Measurements from ENCODE around the gene SLC39A9.
"Not testable (repeated sequence)": the region's sequence is repeated elsewhere in the genome, so short reads cannot be mapped to it uniquely, and the experiment has no call there.

The SLC39A9 gene

DNA sequence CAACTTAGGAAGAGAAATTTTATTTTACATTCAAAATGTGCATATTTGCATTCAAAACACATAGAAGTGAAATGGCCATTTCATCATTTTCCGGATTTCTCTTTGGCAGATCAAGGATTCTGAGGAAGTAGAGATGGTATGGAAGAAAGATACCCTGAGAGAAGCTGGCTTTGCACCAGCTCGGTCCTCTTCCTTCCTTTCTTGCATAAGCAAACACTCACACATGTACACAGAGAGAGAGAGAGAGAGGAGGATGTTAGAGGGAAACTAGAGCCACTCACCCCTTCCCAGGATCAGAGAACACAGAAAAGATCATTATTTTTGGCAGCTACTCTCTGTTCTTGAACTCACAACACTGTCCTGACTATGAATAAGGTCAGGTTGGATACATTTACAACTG is 70.5 kb downstream of the SLC39A9 start:
- Histone ChIP-seq H3K4me1 (peaks cover 0 to 12% (median 9%) of the 10 kb centered on the region in 10 experiments; a peak in 10 of 20 replicates), H3K4me2 (peak overlapping the region in 8 of 11 experiments; percentile 2 to 31 (median 14); a peak in 4 of 22 replicates), H3K36me3 (peaks cover 0 to 7% (median 4%) of the 10 kb centered on the region in 11 experiments; a peak in 3 of 22 replicates), H3K9ac (no peak overlapping the region), H3K9me3 (replicated peaks in 1 of 11) (no peaks in the 10 kb centered on the region), H4K20me1 (no peaks in the 10 kb centered on the region), H3K27me3 (no peaks in the 10 kb centered on the region), H3K27ac (no peak overlapping the region), H3K4me3 (no peak overlapping the region)
- no peak for TF ChIP-seq Cebpa-rat (IDR thresholded peaks at IDR 0.05)

DNA sequence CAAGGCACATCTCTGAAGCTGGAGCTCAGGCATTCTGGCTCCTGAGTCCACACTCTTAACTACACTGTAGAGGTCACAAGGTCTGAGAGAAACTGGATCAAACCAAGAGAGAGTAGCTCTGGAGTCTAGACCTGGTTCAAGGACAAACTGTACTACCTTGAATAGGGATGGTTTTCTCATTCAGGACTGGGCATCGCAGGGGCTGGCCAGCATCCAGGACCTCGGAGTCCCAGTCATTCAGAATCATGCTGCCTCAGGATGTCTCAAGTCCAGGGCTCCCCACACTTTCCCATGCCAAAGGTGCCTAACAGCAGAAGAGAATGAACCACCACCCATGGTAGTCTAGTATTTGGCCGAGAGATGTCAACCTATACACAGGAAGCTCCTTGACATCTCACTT is 72.9 kb downstream of the SLC39A9 start:
- Histone ChIP-seq H3K9ac (no peak overlapping the region), H3K4me2 (no peak overlapping the region), H3K4me3 (no peak overlapping the region), H4K20me1 (no peaks in the 10 kb centered on the region), H3K9me3 (replicated peaks in 1 of 11) (no peaks in the 10 kb centered on the region), H3K27ac (no peak overlapping the region), H3K36me3 (no peaks in the 10 kb centered on the region), H3K4me1 (peaks cover 10 to 20% (median 13%) of the 10 kb centered on the region in 10 experiments), H3K27me3 (no peaks in the 10 kb centered on the region)
- TF ChIP-seq Cebpa-rat (IDR thresholded peaks at IDR 0.05), result no peak

DNA sequence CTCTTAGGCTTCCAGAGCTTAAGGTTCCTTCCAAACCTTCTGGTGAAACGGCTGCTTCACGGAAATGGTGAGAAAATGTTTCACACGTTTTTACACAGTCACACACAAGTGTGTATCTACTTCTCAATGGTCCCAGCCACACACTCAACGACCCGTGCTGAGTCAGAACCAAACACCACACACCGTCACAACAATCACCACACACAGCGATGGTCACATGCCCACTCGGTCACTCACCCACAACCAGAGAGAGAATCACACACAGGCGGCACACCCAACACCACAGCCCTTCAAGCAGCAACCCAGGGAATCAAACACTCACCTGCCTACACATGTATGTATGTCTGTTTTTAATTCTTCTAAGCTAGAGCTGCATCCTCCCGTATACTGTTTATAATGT is 73.4 kb downstream of the SLC39A9 start:
- Histone ChIP-seq H3K27ac (no peak overlapping the region), H3K4me2 (no peak overlapping the region), H3K9ac (no peak overlapping the region), H4K20me1 (no peaks in the 10 kb centered on the region), H3K27me3 (no peaks in the 10 kb centered on the region), H3K36me3 (no peaks in the 10 kb centered on the region), H3K9me3 (replicated peaks in 1 of 11) (no peaks in the 10 kb centered on the region), H3K4me1 (peaks cover 10 to 20% (median 13%) of the 10 kb centered on the region in 10 experiments), H3K4me3 (no peak overlapping the region)
- no peak for TF ChIP-seq Cebpa-rat (IDR thresholded peaks at IDR 0.05)

DNA sequence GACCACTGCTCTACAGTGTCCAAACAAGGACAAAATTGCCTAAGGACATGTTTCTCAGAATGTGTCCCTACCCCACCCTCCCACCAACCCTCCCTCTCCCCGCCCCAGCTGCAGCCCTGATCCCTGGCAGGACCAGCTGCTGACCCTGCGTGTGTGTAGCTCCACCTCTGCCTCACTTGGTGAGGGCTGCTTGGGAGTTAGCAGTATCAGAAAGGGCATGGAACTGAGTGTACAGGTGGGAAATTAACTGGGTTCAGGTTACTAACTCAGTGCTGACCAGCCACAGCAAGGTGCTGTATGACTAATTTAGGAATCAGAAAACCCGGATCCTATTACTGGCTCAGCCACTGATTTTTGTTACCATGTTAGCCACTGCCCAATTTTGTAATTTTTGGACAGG is 74.8 kb downstream of the SLC39A9 start:
- Histone ChIP-seq H3K4me1 (peaks cover 10 to 20% (median 13%) of the 10 kb centered on the region in 10 experiments), H3K36me3 (no peaks in the 10 kb centered on the region), H4K20me1 (no peaks in the 10 kb centered on the region), H3K9ac (no peak overlapping the region), H3K4me2 (no peak overlapping the region), H3K27me3 (no peaks in the 10 kb centered on the region), H3K4me3 (no peak overlapping the region), H3K27ac (no peak overlapping the region), H3K9me3 (replicated peaks in 1 of 11) (no peaks in the 10 kb centered on the region)
- TF ChIP-seq Cebpa-rat (IDR thresholded peaks at IDR 0.05), result no peak

DNA sequence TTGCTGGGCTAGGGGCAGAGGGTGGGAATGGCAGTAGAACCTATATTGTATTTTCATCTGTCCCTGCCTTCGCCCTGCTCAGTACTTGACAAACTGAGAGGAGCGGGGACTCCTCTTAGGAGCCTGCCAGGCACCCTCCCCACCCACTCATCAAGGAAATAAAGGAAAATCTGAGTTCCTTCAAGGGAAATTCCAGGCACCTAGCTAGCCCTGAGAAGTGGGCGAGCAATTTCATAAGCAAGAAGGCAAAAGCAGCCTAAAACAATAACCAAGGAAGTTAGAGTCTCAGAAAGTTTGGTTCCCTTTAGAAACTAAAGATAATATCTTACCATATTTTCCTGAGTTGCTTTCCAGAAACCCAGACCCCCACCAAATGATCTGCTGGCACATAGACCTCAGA is 75.5 kb downstream of the SLC39A9 start:
- Histone ChIP-seq H3K4me1 (peaks cover 4 to 15% (median 11%) of the 10 kb centered on the region in 10 experiments), H4K20me1 (no peaks in the 10 kb centered on the region), H3K4me2 (no peak overlapping the region), H3K4me3 (no peak overlapping the region), H3K36me3 (no peaks in the 10 kb centered on the region), H3K27me3 (no peaks in the 10 kb centered on the region), H3K9ac (no peak overlapping the region), H3K9me3 (replicated peaks in 1 of 11) (no peaks in the 10 kb centered on the region), H3K27ac (no peak overlapping the region)
- no peak for TF ChIP-seq Cebpa-rat (IDR thresholded peaks at IDR 0.05)

DNA sequence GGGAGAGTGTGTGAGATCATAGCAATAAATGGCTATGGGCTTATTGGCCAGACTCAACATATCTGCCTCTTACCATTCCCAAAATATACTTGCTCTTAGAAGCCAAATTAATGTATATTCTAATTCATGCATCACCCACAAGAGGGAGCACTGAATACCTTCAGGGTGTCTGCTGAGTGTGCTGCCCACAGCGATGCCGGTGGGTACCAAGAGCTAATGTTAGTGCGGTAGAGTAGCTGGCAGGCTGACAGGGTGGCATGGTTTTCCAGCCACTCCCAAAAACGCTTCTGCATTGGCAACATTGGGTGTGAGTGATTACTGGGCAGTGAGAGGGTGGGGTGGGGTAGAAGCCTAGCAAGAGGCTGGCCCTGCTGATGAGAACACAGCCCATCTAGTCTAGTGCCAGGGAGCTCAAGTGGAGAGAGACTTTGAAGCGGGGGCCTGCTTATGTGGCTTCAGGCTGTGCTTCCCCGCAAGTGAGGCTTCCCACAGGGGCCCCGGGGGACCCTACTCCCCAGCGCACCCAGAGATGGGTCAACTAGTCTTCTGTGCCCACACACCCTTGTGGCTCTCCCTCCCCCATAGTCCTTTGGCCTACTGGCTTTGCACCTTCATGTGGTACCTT is 76.8 kb downstream of the SLC39A9 start:
- H3K27me3 ChIP-seq, result no peaks in the 10 kb centered on the region
- H3K9me3 ChIP-seq (replicated peaks in 1 of 11), result no peaks in the 10 kb centered on the region
- no peak overlapping the region for H3K9ac ChIP-seq
- no peak for TF ChIP-seq Cebpa-rat (IDR thresholded peaks at IDR 0.05)
- peaks cover 0 to 12% (median 9%) of the 10 kb centered on the region in 10 experiments; a peak in 11 of 20 replicates for H3K4me1 ChIP-seq
- no peaks in the 10 kb centered on the region for H3K36me3 ChIP-seq
- H4K20me1 ChIP-seq, result no peaks in the 10 kb centered on the region
- H3K4me2 ChIP-seq, result peak overlapping the region in 8 of 11 experiments; percentile 8 to 60 (median 40); a peak in 13 of 22 replicates
- H3K4me3 ChIP-seq, result no peak overlapping the region
- no peak overlapping the region for H3K27ac ChIP-seq

DNA sequence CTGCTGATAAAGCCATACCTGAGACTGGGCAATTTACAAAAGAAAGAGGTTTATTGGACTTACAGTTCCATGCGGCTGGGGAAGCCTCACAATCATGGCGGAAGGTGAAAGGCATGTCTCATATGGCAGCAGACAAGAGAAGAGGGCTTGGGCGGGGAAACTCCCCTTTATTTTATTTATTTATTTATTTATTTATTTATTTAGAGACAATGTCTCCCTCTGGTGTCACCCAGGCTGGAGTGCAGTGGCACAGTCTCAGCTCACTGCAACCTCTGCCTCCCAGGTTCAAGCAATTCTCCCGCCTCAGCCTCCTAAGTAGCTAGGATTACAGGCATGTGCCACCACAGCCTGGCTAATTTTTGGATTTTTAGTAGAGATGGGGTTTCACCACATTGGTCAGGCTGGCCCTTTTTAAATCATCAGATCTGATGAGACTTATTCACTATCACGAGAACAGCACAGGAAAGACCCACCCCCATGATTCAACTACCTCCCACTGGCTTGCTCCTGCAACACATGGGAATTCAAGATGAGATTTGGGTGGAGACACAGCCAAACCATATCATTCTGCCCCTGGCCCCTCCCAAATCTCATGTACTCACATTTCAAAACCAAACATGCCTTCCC is 78.4 kb downstream of the SLC39A9 start:
- H3K9me3 ChIP-seq (replicated peaks in 1 of 11); H3K27ac ChIP-seq; H3K4me2 ChIP-seq; H3K36me3 ChIP-seq; H4K20me1 ChIP-seq; H3K4me3 ChIP-seq; H3K9ac ChIP-seq; H3K27me3 ChIP-seq: not testable (repeated sequence)
- peaks cover 4 to 27% (median 22%) of the 10 kb centered on the region in 10 experiments for H3K4me1 ChIP-seq

DNA sequence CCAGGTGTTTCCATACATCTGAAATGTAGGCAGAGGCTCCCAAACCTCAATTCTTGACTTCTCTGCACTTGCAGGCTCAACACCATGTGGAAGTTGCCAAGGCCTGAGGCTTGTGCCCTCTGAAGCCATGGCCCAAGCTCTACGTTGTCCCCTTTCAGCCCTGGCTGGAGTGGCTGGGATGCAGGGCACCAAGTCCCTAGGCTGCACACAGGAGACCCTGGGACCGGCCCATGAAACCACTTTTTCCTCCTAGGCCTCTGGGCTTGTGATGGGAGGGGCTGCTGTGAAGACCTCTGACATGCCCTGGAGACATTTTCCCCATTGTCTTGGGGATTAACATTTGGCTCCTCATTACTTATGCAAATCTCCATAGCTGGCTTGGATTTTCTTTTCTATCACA is 79.6 kb downstream of the SLC39A9 start:
- Histone ChIP-seq H3K27me3 (peaks cover 7 to 11% (median 9%) of the 10 kb centered on the region in 11 experiments), H3K4me1 (peaks cover 11 to 38% (median 33%) of the 10 kb centered on the region in 10 experiments)
- not testable (repeated sequence) for H3K9ac ChIP-seq; H3K9me3 ChIP-seq (replicated peaks in 1 of 11); H3K4me3 ChIP-seq; H3K4me2 ChIP-seq; H3K27ac ChIP-seq; H4K20me1 ChIP-seq; H3K36me3 ChIP-seq

DNA sequence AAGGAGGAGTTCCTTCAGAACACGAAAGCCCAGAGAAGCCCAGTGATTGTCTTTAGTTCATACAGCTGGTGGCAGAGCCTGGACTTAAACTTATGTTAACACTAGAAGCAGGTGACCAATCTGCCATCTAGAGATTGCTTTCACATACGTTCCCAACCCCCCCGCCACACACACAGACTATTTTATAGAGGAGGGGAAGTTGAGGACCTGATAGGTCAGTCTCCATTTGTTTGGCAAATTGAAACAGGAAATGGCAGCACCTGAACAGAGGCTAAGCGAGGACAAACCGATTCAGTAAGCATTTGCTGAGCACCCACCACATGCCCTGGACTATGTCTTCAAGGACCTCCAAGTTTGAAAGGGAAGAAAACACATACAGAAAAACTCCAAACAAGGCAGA is 81.2 kb downstream of the SLC39A9 start:
- H3K4me1 ChIP-seq, result peaks cover 19 to 52% (median 46%) of the 10 kb centered on the region in 10 experiments
- H3K36me3 ChIP-seq, result no peaks in the 10 kb centered on the region
- peaks cover 23 to 28% (median 25%) of the 10 kb centered on the region in 11 experiments for H3K27me3 ChIP-seq
- peaks cover 0 to 20% (median 10%) of the 10 kb centered on the region in 11 experiments; a peak in 11 of 22 replicates for H4K20me1 ChIP-seq
- no peak overlapping the region for H3K27ac ChIP-seq
- no peak overlapping the region for H3K4me3 ChIP-seq
- H3K9me3 ChIP-seq (replicated peaks in 1 of 11), result no peaks in the 10 kb centered on the region
- no peak overlapping the region for H3K9ac ChIP-seq
- 0 out of 22 replicates have a peak overlapping the region, but pooled peaks of 1 of the 11 experiments have one; percentile 87 for H3K4me2 ChIP-seq
- no peak for TF ChIP-seq Cebpa-rat (IDR thresholded peaks at IDR 0.05)

DNA sequence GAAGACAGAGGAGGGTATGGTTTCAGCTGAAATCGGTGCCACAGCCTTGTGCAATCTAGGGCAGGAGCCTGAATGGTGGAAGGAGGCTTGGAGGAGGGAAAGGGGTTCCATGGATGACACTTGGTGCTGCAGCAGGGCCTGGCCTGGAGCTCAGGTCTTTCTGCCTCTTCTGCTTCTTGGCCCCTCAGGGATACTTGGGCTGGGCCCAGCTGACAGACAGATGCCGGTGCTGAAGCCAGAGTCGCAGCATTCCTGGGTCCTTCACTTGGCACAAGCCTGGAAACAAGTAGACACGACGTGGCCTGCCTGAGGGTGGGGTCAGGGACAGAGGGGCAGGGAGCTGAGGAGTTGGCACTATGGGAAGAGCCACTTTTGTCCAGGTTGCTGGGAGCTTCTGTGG is 81.6 kb downstream of the SLC39A9 start:
- no peaks in the 10 kb centered on the region for H3K9me3 ChIP-seq (replicated peaks in 1 of 11)
- H4K20me1 ChIP-seq, result peaks cover 0 to 20% (median 10%) of the 10 kb centered on the region in 11 experiments; a peak in 11 of 22 replicates
- H3K36me3 ChIP-seq, result no peaks in the 10 kb centered on the region
- H3K9ac ChIP-seq, result no peak overlapping the region
- TF ChIP-seq Cebpa-rat (IDR thresholded peaks at IDR 0.05), result no peak
- peaks cover 27 to 32% (median 29%) of the 10 kb centered on the region in 11 experiments for H3K27me3 ChIP-seq
- no peak overlapping the region for H3K27ac ChIP-seq
- H3K4me2 ChIP-seq, result peak overlapping the region in 2 of 11 experiments; percentile 10 to 87; a peak in 2 of 22 replicates
- no peak overlapping the region for H3K4me3 ChIP-seq
- H3K4me1 ChIP-seq, result peaks cover 19 to 47% (median 43%) of the 10 kb centered on the region in 10 experiments

Data from BLaER1 treated with 17β-estradiol and CSF1 and Interleukin-3, amounts not matched to agents 10 nM and 100 nM (cell line).